HG03469 (cell line): Measurements from ENCODE around the gene ADAMTS17.

ENCODE experiments used
- ATAC-seq: cut with Tn5 transposase; IDR thresholded peaks from one replicate; pipeline ENCODE4 v1.9.1; 2021; ENCODE audit warnings: mild to moderate bottlenecking, moderate library complexity, moderate number of reproducible peaks; ENCODE audit not compliant: unreplicated experiment

The ADAMTS17 gene

GRCh38 chr15:100229181-100230163, 112.3 kb downstream of the ADAMTS17 start:
- no peak for ATAC-seq

DNA sequence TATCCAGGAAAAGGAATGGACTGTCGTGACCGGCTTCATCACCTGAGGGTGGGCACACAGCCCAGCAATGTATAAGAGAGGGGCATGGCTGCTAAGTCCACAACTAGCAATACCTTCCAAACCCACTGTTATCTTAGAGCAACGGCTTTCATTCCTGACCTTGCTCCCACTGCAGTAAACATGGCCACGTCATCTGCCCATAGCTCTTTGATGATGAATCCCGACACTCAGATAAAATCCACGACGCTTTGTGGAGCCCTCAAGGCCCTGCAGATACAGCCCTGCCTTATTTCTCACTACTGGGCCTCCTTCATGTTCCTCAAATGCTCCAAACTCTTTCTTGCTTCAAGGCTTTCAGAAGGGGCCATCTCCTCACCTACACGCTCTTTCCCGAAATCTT, 114.0 kb downstream of the ADAMTS17 start:
- ATAC-seq: no peak

- ATAC-seq: no peak
These were observed 115.7 kb downstream of the ADAMTS17 start for GRCh38 chr15:100226107-100226506.

DNA sequence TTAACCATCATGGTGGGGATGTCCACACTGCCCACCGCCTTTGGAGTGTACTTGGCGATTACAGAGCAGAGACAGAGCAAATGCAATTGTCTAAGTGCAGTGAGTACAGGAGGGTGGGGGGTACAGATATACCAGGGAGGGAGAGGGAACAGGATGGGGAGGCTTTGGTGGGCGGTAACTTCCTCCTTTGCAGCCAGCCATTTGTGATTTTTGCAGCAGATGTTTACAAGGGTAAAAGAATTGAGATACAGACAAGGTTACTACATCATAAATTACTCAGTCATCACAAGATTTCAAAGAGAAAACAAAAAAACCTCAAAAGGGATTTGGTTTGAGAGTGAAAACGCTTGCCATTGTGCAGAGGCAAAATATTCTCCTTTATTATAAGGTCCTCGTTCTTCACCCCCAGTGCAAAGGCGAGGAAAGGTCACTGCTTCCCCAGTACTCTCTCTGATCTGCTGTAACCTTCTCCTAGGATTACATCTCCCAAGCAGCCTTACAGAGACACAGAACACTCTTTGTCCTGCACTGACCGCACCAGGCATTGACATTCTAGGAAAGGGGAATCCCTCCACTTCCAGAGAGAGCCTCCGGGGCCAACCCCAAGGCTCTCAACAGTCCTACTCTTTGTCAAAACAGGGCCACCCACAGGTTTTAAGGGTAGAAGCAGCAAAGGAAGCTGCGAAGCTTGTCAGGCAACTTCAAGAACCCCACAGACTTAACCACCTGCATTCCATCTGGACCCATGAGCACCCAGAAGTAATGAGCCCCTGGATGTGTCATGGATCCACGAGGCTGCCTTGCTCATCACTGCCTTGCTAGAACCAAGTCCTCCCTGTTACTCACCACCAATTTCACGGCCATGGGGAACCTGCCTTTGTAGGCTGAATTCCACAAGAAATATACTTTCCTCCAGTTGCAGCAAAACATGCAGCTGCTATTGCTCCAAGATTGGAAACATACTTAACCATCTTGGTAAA, 117.3 kb downstream of the ADAMTS17 start:
- no peak for ATAC-seq

GRCh38 chr15:100222349-100222715, 119.4 kb downstream of the ADAMTS17 start:
- ATAC-seq: no peak

- no peak for ATAC-seq
These were observed 120.1 kb downstream of the ADAMTS17 start for GRCh38 chr15:100221471-100222348.

DNA sequence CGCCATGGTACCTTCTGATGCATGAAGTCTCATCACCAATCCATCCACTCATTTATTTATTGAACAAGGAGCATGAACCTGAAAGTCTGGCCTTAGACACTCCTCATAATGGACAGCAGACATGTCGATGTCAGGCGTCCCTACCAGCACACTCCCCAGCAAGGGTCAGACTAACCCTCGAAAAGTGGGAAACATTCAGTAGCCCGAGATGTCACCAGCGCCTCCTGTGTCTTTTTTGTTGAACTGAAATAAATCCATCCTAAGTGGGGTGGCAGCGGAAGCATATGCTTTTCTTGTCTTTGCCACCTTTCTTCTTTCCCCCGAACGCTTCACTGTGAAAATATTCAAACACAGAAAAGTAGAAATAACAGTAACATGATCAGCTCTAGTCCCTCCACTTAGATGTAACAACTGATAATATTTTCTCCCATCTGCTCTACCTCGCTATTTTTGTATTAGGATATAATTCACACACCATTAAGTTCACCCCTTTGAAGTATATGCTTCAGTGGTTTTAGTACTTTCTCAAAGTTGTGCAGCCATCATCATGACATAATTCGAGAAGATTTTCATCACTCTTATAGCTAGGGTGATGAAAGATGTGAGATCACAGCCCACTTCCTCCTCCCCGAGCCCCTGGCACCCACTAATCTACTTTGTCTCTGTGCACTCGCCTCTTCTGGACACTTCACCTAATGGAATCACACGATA, 121.6 kb downstream of the ADAMTS17 start:
- no peak for ATAC-seq

DNA sequence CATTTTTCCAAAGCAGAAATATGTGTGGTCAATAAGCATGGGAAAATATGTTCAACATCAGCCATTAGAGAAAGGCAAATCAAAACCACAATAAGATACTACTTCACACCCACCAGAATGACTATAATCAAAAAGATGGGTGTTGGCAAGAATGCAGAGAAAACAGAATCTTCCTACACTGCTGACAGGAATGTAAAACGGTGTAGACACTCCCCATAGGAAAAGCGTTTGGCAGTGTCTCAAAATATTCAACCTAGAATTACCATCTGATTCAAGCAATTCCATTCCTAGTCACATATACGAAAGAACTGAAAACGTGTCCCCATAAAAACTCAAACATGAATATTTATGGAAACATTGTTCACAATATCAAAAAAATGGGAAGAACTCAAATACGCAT, 123.3 kb downstream of the ADAMTS17 start:
- ATAC-seq: no peak

GRCh38 chr15:100216182-100216581, 125.6 kb downstream of the ADAMTS17 start:
- ATAC-seq: no peak

- no peak for ATAC-seq
These were observed 126.0 kb downstream of the ADAMTS17 start for GRCh38 chr15:100215843-100216169.

- no peak for ATAC-seq
These were observed 126.5 kb downstream of the ADAMTS17 start for GRCh38 chr15:100215031-100215842.

GRCh38 chr15:100211855-100212850, 129.6 kb downstream of the ADAMTS17 start:
- no peak for ATAC-seq

DNA sequence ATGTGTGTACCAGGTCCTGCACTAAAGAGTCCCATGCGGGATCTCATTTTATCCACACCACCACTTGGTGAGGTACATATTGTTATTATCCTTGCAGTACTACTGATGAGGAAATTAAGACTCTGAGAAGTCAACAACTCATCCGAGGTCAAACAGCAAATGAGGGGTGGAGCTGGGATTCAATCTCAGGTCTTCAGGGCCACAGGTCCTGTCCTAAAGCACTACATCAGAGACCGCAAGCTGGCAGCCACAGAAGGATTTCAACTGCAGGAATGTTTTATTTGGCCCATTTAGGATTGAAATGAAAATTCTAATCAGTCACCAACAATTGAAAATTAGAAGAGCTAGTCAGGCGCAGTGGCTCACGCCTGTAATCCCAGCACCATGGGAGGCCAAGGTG, 131.4 kb downstream of the ADAMTS17 start:
- ATAC-seq: no peak

GRCh38 chr15:100208921-100209603, 132.7 kb downstream of the ADAMTS17 start:
- ATAC-seq: no peak

- ATAC-seq: no peak
These were observed 134.7 kb downstream of the ADAMTS17 start for GRCh38 chr15:100207053-100207452.

GRCh38 chr15:100206643-100207042, 135.1 kb downstream of the ADAMTS17 start:
- no peak for ATAC-seq

GRCh38 chr15:100205549-100206295, 136.1 kb downstream of the ADAMTS17 start:
- no peak for ATAC-seq
